Inflammatory macrophage treated with lipopolysaccharide for 1 hour (primary cell): Measurements from ENCODE around the gene LYPD1.

Source experiments
- DNase-seq, 2 donors: peaks; one replicate each; pipeline ENCODE4 v3.0.0-alpha.2; 2020 to 2022

Gene LYPD1

DNA sequence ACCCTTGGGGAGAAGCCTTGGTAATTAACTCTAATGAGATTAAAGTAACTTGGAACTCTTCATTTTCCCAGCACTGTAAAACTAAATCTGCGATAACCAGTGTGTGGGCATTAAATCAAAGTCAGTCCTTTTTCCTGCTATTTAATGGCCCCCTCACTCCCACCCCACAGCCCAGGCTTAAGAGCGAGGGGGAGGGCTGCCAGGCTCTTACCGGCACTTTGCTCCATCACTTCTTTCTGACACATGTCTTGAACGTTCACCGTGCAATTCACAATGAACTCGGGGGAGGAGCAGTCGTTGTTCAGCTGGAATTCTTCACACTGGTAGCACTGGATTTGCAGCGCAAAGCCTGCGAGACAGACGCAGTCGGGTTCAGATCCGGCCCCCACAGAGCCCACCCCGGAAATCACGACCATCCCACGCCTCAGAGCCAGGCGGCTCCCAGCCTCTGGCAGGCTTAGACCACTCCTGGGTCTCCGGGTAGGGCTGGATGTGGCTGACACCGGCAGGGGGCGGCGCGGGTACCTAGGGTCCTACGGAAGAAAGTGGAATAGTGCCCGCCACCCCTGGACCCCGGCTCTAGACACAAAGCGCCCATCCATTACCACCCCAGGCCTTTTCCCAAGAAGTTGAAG is 1.7 kb downstream of the LYPD1 start:
- no peak for DNase-seq

- no peak for DNase-seq
Measured at GRCh38 chr2:132667706-132668105, 2.3 kb downstream of the LYPD1 start.

DNA sequence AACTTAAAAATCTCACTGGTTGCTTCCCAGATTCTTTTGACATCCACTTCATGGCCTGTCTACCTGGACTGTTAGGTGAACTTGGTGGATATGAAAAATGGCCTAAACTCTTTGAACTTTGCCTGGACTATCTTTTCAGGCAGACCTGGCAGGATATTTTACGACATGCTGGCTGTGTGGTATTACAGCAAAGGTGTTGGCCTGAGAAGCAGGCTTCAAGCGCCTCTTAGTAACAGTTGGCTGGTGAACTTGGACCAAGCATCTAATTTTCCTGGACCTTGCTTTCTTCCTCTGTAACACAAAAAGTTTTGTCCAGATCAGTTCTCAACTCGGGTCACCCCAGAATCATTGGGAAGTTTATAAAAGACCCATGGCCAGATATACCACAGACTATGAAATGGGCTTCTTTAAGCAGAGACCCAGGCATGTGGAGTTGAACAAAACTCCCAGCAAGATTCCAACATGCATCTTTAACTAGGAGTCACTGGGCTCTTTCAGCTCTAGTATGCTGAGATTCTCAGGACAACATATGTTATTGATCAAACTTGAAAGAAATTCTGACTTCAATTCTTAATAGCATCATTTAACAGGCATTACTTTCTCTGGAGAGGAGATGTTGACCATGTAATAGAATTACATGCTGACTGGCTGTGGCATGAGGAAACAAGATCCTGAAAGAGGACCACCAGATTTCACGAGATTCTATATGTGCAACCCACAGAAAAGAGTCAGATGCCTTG is 4.4 kb downstream of the LYPD1 start:
- no peak for DNase-seq

DNA sequence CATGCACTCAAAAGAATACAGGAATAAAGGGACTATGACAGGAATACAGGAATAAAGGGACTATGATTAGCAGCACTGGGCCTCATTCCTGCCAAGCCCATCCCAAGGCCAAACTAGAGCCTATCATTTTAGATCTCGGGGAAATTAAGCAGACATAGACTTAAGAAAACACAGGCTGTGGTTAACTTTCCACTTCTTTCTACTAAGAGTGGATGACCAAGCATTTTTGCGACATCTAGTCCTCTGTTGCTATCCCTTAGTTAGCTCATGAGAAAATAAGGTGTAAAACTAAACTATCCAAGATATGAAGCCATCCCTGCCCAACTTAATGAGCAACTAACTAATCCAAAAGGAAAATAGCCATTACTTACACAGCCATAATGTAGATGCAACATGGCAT is 5.9 kb downstream of the LYPD1 start:
- no peak for DNase-seq

- DNase-seq: no peak
Measured at GRCh38 chr2:132662732-132663131, 7.3 kb downstream of the LYPD1 start.

- no peak for DNase-seq
Measured at GRCh38 chr2:132659331-132659730, 10.7 kb downstream of the LYPD1 start.

DNA sequence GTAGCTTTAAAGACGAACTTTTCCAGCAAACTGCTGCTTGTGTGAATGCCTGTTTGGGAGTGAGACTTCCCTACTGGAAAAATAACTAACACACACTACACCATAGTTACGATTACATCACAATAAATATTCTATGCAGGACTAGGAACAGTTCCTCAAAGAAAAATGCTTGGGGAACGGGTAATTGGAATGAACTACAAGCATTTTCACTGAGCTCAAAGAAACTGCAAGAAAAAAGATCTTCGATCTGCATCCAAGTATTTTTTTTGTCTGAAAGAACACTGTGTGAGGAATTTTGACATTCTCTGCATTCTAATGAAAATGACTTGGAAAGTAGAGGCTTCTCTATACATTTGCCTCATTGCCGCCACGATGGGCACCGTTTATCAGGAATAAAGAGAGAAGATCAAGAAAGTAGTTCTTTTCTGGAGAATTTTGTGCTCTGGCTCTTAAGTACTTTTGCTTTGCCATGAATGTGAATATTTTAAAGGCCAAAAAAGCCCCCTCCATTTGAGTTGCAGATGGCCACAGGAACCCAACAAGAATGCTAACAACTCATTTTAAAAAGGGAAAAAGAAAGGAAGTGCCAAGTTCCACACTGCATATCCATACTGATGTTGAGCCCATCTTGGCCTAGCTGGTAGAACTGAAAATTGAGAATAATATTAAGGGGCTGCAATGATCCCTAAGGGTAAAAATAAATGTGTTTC is 13.6 kb downstream of the LYPD1 start:
- DNase-seq: no peak

DNA sequence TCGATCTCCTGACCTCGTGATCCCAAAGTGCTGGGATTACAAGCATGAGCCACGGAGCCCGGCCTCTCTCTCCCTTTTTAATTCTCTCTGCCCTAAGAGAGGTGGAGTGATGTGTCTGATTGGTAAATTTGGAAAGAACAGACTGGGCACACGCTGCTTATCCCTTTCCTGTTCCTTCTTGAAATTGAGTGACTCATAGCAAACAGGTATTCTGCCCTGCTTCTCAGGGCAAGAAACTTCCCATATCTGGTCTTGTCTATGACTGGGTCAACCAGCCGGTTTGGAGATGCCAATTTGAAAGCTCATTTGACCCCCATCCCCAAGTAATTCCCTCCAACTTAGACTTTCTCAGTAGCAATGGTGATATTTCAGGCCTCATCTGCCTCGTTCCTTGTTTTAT is 15.0 kb downstream of the LYPD1 start:
- DNase-seq: no peak

- no peak for DNase-seq
Measured at GRCh38 chr2:132654335-132654734, 15.7 kb downstream of the LYPD1 start.

DNA sequence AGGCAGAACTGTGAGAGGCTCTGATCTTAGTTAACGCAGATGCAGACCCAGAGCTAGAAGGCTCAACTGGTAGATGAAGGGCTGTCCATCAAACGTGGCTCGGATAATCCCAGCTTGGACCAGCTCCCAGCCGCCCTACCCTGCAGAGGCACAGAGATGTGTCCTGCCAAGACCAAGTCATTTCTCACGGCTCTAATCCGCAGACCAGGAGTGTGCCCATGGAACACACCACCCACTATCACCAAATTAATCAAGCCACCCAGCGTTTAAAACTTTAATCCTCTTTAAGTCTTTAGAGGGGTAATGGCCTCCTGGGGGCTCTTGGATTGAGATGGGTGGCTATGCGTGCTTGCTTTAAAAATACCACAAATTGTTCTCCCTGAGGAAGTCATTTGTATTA is 17.5 kb downstream of the LYPD1 start:
- no peak for DNase-seq

DNA sequence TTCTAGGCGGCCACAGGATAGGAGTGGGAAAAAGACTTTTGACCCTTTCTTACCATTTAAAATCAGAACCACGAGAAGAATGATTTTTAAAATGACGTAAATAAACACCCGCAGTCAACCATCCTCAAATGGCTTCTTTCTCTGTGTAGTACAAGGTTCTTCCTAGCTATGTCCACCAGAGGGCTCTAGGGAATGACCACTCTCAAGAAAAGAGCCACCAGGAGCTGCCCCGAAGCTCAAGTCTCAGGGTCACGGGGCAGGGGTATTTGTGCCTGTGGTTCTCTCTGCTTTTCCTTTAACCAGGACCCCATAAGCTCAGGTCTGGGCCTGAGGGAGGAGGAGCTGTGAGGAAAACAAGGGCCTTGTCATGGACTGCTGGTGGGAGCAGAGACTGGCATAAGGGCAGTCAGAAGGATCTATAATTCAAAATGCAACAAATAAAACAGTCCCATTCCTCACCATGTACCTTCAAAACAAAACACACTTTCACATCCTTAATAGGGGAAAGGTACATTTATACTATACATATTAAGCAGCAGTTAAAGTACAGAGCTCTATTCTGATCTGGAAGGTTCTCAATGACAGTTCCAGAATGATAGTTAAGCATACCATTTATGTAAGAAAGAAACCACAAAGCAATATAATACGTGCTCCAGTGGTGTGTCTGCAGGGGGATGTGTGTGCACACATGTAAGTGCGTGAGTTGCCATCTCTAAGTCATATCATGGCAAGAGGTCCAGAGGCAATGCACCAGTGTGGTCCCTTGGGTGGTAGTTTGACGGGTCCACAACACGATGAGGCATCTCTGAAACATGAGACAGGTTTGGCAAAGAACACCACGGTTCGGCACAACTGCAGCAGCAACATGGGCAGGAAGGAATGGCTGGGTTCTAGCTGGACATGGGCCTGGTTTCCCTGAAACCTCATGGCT is 18.6 kb downstream of the LYPD1 start:
- peak in 1 of 2 donors; percentile 33 for DNase-seq

GRCh38 chr2:132646540-132647108 is 23.4 kb downstream of the LYPD1 start:
- DNase-seq: no peak

DNA sequence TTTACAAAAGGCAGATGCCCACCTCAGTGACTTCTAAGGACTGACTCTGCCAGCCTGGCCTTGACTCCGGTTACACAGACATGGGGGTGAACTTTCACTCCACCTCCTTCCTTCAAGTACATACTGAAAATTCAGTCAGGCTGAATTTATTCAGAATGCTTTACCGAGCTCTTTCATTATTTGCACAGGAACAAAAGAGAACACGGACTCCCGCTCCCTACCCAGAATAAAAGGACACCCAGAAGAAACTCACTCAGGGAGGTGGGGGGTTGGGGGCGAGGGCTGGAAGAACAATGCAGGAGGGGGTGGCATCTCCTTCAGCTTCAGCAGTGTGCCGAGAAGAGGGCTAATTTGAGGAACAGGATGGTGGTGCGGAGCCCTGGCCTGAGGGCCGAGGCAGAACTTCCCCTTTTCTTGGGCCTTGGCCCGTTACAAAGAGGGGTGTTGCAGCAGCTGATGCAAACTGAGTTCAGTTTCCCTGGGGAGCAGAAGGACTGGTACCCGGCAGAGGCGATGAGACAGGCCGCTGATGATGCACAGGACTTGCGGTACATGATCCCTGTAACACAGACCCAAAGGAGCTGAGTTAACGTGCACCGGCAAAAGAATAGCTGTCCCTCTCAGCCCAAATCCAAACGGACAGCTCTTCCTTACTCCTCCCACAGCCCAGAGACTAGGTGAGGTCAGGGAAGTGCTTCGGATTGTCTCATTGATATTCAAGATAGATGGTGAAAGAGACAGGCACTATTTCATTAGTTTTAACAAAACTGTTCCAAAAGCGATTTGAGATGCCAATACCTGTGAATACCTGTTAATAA is 24.1 kb downstream of the LYPD1 start:
- peak; percentile 19 to 35 for DNase-seq

DNA sequence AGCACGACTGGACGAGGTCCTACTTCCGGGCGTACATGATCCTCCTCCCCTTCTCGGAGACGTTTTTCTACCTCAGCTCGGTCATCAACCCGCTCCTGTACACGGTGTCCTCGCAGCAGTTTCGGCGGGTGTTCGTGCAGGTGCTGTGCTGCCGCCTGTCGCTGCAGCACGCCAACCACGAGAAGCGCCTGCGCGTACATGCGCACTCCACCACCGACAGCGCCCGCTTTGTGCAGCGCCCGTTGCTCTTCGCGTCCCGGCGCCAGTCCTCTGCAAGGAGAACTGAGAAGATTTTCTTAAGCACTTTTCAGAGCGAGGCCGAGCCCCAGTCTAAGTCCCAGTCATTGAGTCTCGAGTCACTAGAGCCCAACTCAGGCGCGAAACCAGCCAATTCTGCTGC is 24.8 kb downstream of the LYPD1 start:
- DNase-seq: no peak

- no peak for DNase-seq
Measured at GRCh38 chr2:132642415-132642814, 27.6 kb downstream of the LYPD1 start.

GRCh38 chr2:132641819-132642218 is 28.2 kb downstream of the LYPD1 start:
- no peak for DNase-seq

GRCh38 chr2:132640116-132640515 is 29.9 kb downstream of the LYPD1 start:
- no peak for DNase-seq

GRCh38 chr2:132638313-132639040 is 31.5 kb downstream of the LYPD1 start:
- no peak for DNase-seq

DNA sequence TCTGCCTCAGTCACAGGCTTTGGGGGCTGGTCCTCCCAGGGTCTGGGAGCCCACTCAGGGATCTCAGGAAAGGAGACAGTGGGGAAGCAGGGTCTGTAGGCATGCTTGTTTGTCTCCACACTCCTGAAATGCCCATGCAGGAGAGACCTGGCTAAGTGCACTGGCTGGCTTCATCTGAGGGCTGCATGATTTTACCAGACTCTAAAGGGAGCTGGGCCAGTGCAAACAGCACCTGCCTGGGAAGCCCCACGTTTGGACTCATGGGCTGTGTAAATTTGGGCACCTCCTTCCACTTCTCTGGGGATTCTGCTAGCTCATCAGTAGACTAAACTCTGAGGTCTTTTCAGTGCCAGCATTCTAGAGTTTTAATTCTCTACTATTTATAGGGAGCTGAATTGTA is 33.7 kb downstream of the LYPD1 start:
- DNase-seq: no peak

DNA sequence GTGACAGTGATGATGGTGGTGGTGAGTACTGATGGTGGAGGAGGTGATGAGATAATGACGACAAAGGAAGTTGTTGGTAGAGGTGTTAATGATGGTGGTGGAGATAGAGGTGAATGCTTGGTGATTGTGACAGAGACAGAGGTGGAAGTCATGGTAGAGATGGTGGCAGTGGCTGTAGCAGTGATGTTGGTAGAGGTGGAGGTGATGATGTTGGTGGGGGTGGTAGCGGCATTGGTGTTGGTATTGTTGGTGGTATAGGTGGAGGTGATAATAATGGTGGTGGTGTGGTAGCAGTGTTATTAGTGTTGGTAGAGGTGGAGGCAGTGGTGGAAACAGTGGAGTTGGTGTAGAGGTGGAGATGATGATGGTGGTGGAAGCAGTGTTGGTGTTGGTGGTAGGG is 36.4 kb downstream of the LYPD1 start:
- no peak for DNase-seq
